OCI-LY7 (cell line): ENCODE results near the gene GYG2. TPM values are rescaled to one million over a fixed set of nuclear protein-coding genes. Genes with fewer than 3 reads are reported as not detected.

Experiments used
- BruUV-seq: library from RNA; stranded (reverse); fragments of 400-500 nt; replicated peaks from 2 replicates; lab custom pipeline; 2021; lab: Mats Ljungman, UMichigan
- CTCF ChIA-PET: fragments of 300-600 bp; sonication (Branson Sonifier 250); formaldehyde crosslinking; loops from one replicate; lab custom pipeline; 2022; ENCODE audit warnings: antibody characterized with exemption; ENCODE audit not compliant: unreplicated experiment; lab: Charles Lee
- POLR2A ChIA-PET: fragments of 300-600 bp; sonication (Branson Sonifier 250); formaldehyde crosslinking; loops from one replicate; lab custom pipeline; 2022; ENCODE audit warnings: antibody characterized with exemption; lab: Charles Lee
- DNase-seq: peaks from one replicate; pipeline ENCODE4 v3.0.0-alpha.2; 2015; ENCODE audit warnings: low spot score
- H2AFZ ChIP-seq: fragments of 200-600 bp; sonication (generic), shearing (Covaris generic); 2 replicates; pipeline ENCODE4 v1.6.1; 2014; ENCODE audit warnings: mild to moderate bottlenecking, antibody characterized with exemption, low read length, moderate library complexity
- H3K27ac ChIP-seq: fragments of 200-600 bp; sonication (generic); 2 replicates; pipeline ENCODE4 v1.5.1; 2014; ENCODE audit warnings: mixed run types, low read depth, mild to moderate bottlenecking, moderate library complexity, low read length, inconsistent platforms; ENCODE audit not compliant: poor library complexity, severe bottlenecking
- H3K36me3 ChIP-seq: fragments of 200-600 bp; sonication (generic); 2 replicates; pipeline ENCODE4 v1.6.1; 2014; ENCODE audit warnings: mild to moderate bottlenecking, antibody characterized with exemption, low read length, moderate library complexity, mixed read lengths; ENCODE audit not compliant: insufficient read depth
- H3K4me1 ChIP-seq: fragments of 200-600 bp; sonication (generic); 2 replicates; pipeline ENCODE4 v1.5.1; 2014; ENCODE audit warnings: mild to moderate bottlenecking, low read length; ENCODE audit not compliant: insufficient read depth, poor library complexity, severe bottlenecking
- H3K4me2 ChIP-seq: fragments of 200-600 bp; sonication (generic); 2 replicates; pipeline ENCODE4 v1.6.1; 2014; ENCODE audit warnings: mild to moderate bottlenecking, low read length
- H3K4me3 ChIP-seq: fragments of 200-600 bp; sonication (generic); 2 replicates; pipeline ENCODE4 v1.5.1; 2014; ENCODE audit warnings: mild to moderate bottlenecking, low read depth, low read length; ENCODE audit not compliant: poor library complexity, severe bottlenecking
- H3K79me2 ChIP-seq: fragments of 200-600 bp; sonication (generic); 2 replicates; pipeline ENCODE4 v1.6.1; 2016; ENCODE audit warnings: low read depth, mild to moderate bottlenecking, low read length, moderate library complexity, mixed read lengths; ENCODE audit not compliant: insufficient read depth
- H3K9me2 ChIP-seq: fragments of 200-600 bp; sonication (generic); 2 replicates; pipeline ENCODE4 v1.6.1; 2016; ENCODE audit warnings: mild to moderate bottlenecking, low read length, mixed read lengths; ENCODE audit not compliant: insufficient read depth
- H3K9me3 ChIP-seq: fragments of 200-600 bp; sonication (generic); 2 replicates; pipeline ENCODE4 v1.6.1; 2014; ENCODE audit warnings: mild to moderate bottlenecking, mixed run types, low read length, mixed read lengths
- H4K20me1 ChIP-seq: fragments of 200-600 bp; sonication (generic); 2 replicates; pipeline ENCODE4 v1.6.1; 2014; ENCODE audit warnings: mild to moderate bottlenecking, antibody characterized with exemption, low read length, moderate library complexity, mixed read lengths; ENCODE audit not compliant: insufficient read depth
- CTCF ChIP-seq: fragments of 200-600 bp; sonication (generic); conservative IDR thresholded peaks from 2 replicates; pipeline ENCODE4 v1.5.1; 2014; ENCODE audit warnings: mild to moderate bottlenecking, antibody characterized with exemption, low read length, moderate library complexity, mixed read lengths
- EZH2phosphoT487 ChIP-seq: fragments of 200-600 bp; sonication (generic); IDR thresholded peaks from 2 replicates; pipeline ENCODE4 v1.6.1; 2018; ENCODE audit warnings: low read depth, borderline replicate concordance, mild to moderate bottlenecking, mixed run types, antibody characterized with exemption, low read length, moderate library complexity, mixed read lengths
- intact Hi-C: fragments of 100-400 bp; cut with micrococcal nuclease; formaldehyde crosslinking; loops from one replicate; pipeline ENCODE4 v1.10.0; 2022; ENCODE audit not compliant: unreplicated experiment
- total RNA-seq, 2 experiments: library from RNA; depleted of rRNA in 1 of 2; stranded (reverse); fragments of >200 nt in 1 of 2; shearing (Covaris generic) in 1 of 2; gene quantifications; 2 replicates each; pipeline ENCODE4 v1.2.3, GENCODE V29; 2014 to 2022

Gene GYG2
- total RNA-seq, 2 experiments from 2014 or later: not detected

GRCh38 chrX:2879670-2880069, 50.9 kb downstream of the GYG2 start:
- Histone ChIP-seq H3K4me3 (no peak overlapping the region), H2AFZ (no peak overlapping the region), H3K27ac (no peak overlapping the region), H3K4me2 (no peak overlapping the region), H3K9me2 (no peaks in the 10 kb centered on the region), H3K79me2 (no peaks in the 10 kb centered on the region), H3K36me3 (no peaks in the 10 kb centered on the region), H3K9me3 (no peaks in the 10 kb centered on the region), H4K20me1 (no peaks in the 10 kb centered on the region), H3K4me1 (no peaks in the 10 kb centered on the region)
- CTCF ChIA-PET: no interaction called here
- no peak for DNase-seq
- intact Hi-C loops: no loop called here
- TF ChIP-seq EZH2phosphoT487: no peak
- POLR2A ChIA-PET: no interaction called here
- no TSS peak for BruUV-seq

GRCh38 chrX:2883770-2884169, 55.0 kb downstream of the GYG2 start:
- DNase-seq: no peak
- Histone ChIP-seq H2AFZ (no peak overlapping the region), H3K4me1 (no peaks in the 10 kb centered on the region), H3K9me2 (no peaks in the 10 kb centered on the region), H3K9me3 (no peaks in the 10 kb centered on the region), H3K79me2 (no peaks in the 10 kb centered on the region), H3K36me3 (no peaks in the 10 kb centered on the region), H3K27ac (no peak overlapping the region), H3K4me3 (no peak overlapping the region), H4K20me1 (no peaks in the 10 kb centered on the region), H3K4me2 (no peak overlapping the region)
- BruUV-seq: no TSS peak
- no peak for TF ChIP-seq CTCF
- no peak for TF ChIP-seq EZH2phosphoT487
- ChIA-PET CTCF (no interaction called here), POLR2A (interaction anchor here (0.7 kb wide), 1 partner anchor 22 kb away, joined by 3 read pairs; no protein-coding TSS in a partner anchor)
- intact Hi-C loops: no loop called here

GRCh38 chrX:2888309-2888708, 59.6 kb downstream of the GYG2 start:
- Histone ChIP-seq H3K9me3 (no peaks in the 10 kb centered on the region), H3K79me2 (no peaks in the 10 kb centered on the region), H2AFZ (no peak overlapping the region), H3K36me3 (no peaks in the 10 kb centered on the region), H3K9me2 (no peaks in the 10 kb centered on the region), H4K20me1 (no peaks in the 10 kb centered on the region), H3K4me3 (no peak overlapping the region), H3K4me1 (no peaks in the 10 kb centered on the region), H3K4me2 (no peak overlapping the region), H3K27ac (no peak overlapping the region)
- POLR2A ChIA-PET: no interaction called here
- intact Hi-C loops: no loop called here
- no peak for DNase-seq
- CTCF ChIA-PET: no interaction called here
- no TSS peak for BruUV-seq
- TF ChIP-seq CTCF (no peak), EZH2phosphoT487 (no peak)
